HEK293T (cell line): ENCODE data around the gene TXNRD1.
A peak's percentile ranks its signal among the peaks of the same experiment; 100 is the strongest.
"Not testable (repeated sequence)": the region's sequence is repeated elsewhere in the genome, so short reads cannot be mapped to it uniquely, and the experiment has no call there.

ENCODE experiments used
- CTCF ChIA-PET: fragments of 350-600 bp; formaldehyde crosslinking; extraction: SDS; loops from one replicate; lab custom pipeline; 2021; ENCODE audit warnings: antibody characterized with exemption, inconsistent platforms; lab: Yijun Ruan, JAX
- POLR2A ChIA-PET: fragments of 350-600 bp; formaldehyde crosslinking; extraction: SDS; loops from one replicate; lab custom pipeline; 2020; ENCODE audit warnings: antibody characterized with exemption, inconsistent platforms; lab: Yijun Ruan, JAX
- DNase-seq: peaks from one replicate; pipeline ENCODE4 v3.0.0; 2012; ENCODE audit warnings: mixed read lengths; ENCODE audit errors: extremely low spot score
- BHLHE40 ChIP-seq: fragments of 450-650 bp; IDR thresholded peaks from 2 replicates; pipeline ENCODE4 v1.6.1; 2016; ENCODE audit warnings: mild to moderate bottlenecking, moderate library complexity, borderline replicate concordance
- ELF4 ChIP-seq: fragments of 450-650 bp; IDR thresholded peaks from 2 replicates; pipeline ENCODE4 v1.6.1; 2017; ENCODE audit warnings: antibody characterized with exemption
- HDGF ChIP-seq: fragments of 450-650 bp; IDR thresholded peaks from 2 replicates; pipeline ENCODE4 v1.6.1; 2017; ENCODE audit warnings: antibody characterized with exemption, borderline replicate concordance
- L3MBTL2 ChIP-seq: fragments of 450-650 bp; conservative IDR thresholded peaks from 2 replicates; pipeline ENCODE4 v1.6.1; 2016; ENCODE audit warnings: mild to moderate bottlenecking
- SP1 ChIP-seq: fragments of 450-650 bp; IDR thresholded peaks from 2 replicates; pipeline ENCODE4 v1.6.1; 2017
- TARDBP ChIP-seq: fragments of 450-650 bp; IDR thresholded peaks from 2 replicates; pipeline ENCODE4 v1.6.1; 2016
- TF ChIP-seq, protein P1 (sequence below): fragments of 450-650 bp; IDR thresholded peaks from 2 replicates; pipeline ENCODE4 v1.6.1; 2016

The TXNRD1 gene

DNA sequence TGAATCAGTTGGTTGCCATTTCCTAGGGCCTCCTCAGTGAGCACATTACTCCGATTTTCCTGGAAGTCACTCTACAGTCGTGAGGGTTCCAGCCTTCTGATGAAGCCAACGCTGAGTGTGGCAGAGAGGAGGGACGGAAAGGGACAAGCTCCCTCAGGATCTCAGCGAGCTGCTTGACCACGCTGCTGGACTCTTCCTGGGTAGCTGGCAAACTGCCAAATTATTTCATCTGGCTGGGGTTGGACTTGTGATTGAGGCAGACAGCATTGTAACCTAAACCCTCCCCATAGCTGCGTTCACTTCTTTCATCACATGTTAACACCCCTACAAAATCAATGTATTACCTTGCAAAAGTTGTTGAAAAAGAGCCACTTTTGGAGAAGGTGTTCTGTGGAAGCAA is 171.6 kb downstream of the TXNRD1 start:
- POLR2A ChIA-PET: no interaction called here
- CTCF ChIA-PET: no interaction called here
- no peak for TF ChIP-seq BHLHE40
- TF ChIP-seq SP1: no peak
- no peak for TF ChIP-seq L3MBTL2
- no peak for TF ChIP-seq TARDBP
- no peak for TF ChIP-seq HDGF
- TF ChIP-seq, protein P1, sequence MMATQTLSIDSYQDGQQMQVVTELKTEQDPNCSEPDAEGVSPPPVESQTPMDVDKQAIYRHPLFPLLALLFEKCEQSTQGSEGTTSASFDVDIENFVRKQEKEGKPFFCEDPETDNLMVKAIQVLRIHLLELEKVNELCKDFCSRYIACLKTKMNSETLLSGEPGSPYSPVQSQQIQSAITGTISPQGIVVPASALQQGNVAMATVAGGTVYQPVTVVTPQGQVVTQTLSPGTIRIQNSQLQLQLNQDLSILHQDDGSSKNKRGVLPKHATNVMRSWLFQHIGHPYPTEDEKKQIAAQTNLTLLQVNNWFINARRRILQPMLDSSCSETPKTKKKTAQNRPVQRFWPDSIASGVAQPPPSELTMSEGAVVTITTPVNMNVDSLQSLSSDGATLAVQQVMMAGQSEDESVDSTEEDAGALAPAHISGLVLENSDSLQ: no peak
- no peak for TF ChIP-seq ELF4
- DNase-seq: peak; percentile 20

DNA sequence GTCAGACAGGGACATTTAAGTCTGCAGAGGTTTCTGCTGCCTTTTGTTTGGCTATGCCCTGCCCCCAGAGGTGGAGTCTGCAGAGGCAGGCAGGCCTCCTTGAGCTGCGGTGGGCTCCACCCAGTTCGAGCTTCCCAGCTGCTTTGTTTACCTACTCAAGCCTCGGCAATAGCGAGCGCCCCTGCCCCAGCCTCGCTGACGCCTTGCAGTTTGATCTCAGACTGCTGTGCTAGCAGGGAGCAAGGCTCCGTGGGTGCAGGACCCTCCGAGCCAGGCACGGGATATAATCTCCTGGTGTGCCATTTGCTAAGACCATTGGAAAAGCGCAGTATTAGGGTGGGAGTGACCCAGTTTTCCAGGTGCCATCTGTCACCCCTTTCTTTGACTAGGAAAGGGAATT is 178.5 kb downstream of the TXNRD1 start:
- POLR2A ChIA-PET, CTCF ChIA-PET, DNase-seq: not testable (repeated sequence)
